ENCODE measurements around the gene ARRB1.

DNA sequence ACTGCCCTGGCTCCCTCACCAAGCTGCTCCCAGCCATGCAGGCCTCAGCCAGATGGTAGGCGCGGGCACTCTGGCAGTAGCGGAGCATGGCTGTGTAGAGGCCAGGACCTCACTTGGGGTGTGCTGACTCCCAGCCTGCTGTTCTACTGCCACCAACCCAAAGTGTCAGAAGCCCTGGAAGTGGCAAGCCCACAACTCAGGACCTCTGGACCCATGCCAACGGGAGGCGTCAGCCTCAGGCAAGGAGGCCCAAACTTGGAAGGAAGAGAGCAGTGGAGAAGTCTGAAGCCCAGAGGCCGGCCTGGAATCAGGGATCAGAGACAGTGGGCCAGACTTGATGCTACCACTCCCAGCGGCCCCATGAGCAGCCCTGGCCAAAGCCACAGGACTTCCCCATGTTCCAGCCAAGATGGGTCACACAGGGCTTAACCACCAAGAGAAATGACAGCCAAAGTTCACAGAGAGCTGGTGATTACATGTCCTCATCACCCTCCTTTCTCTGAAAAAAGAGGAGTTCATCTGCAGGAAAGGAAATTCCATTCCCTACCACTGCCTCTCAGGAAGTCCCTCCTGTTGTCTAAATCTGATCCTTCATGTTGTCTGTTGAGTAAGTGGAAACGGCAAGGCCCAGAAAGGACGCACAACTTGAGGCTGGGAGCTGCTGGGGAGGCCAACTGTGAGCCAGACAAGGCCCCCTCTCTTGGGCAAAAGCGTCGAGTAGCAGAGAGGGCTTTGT, 4.4 kb downstream of the ARRB1 start:
- TF ChIP-seq EZH2 (IDR thresholded peaks at IDR 0.05) (no peak), CTCF (IDR thresholded peaks at IDR 0.05) (no peak)

Measured in neural progenitor cell (in vitro differentiated cells).